Measurements from ENCODE around the gene SUN5. TPM values are rescaled to one million over a fixed set of nuclear protein-coding genes. Genes with fewer than 3 reads are reported as not detected.

SUN5 gene
- total RNA-seq, 1 experiment from 2014 or later: not detected

- CTCF ChIA-PET: interaction anchor here (1.5 kb wide), 1 partner anchor 26 kb away, joined by 3 read pairs; the partner anchor contains the start of gene BPIFB2
- Mint-ChIP-seq H3K4me3 (no peak overlapping the region), H3K36me3 (no peaks in the 10 kb centered on the region), H3K4me1 (no peaks in the 10 kb centered on the region), H3K27me3 (ENCODE audit: low read depth) (peaks cover 5% of the 10 kb centered on the region), H3K27ac (no peak overlapping the region), H3K9me3 (peaks cover 6% of the 10 kb centered on the region; the same call in 1 of the 2 replicates)
- POLR2A ChIA-PET: no interaction called here
- DNase-seq (ENCODE audit: low spot score): no peak
- no peak for ATAC-seq
- no peak for TF ChIP-seq MYBL2 (CRISPR knock-in tag; IDR thresholded peaks at IDR 0.05)
- TF ChIP-seq GRHL2 (CRISPR knock-in tag; IDR thresholded peaks at IDR 0.05; ENCODE audit: insufficient replicate concordance, severe bottlenecking): no peak
- no peak for TF ChIP-seq ZNF317 (CRISPR knock-in tag; IDR thresholded peaks at IDR 0.05; ENCODE audit: borderline replicate concordance, low read depth)
- TF ChIP-seq, protein P1, sequence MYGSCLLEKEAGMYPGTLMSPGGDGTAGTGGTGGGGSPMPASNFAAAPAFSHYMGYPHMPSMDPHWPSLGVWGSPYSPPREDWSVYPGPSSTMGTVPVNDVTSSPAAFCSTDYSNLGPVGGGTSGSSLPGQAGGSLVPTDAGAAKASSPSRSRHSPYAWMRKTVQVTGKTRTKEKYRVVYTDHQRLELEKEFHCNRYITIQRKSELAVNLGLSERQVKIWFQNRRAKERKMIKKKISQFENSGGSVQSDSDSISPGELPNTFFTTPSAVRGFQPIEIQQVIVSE (CRISPR knock-in tag; IDR thresholded peaks at IDR 0.05; ENCODE audit: borderline replicate concordance): no peak
- TF ChIP-seq, protein P2, sequence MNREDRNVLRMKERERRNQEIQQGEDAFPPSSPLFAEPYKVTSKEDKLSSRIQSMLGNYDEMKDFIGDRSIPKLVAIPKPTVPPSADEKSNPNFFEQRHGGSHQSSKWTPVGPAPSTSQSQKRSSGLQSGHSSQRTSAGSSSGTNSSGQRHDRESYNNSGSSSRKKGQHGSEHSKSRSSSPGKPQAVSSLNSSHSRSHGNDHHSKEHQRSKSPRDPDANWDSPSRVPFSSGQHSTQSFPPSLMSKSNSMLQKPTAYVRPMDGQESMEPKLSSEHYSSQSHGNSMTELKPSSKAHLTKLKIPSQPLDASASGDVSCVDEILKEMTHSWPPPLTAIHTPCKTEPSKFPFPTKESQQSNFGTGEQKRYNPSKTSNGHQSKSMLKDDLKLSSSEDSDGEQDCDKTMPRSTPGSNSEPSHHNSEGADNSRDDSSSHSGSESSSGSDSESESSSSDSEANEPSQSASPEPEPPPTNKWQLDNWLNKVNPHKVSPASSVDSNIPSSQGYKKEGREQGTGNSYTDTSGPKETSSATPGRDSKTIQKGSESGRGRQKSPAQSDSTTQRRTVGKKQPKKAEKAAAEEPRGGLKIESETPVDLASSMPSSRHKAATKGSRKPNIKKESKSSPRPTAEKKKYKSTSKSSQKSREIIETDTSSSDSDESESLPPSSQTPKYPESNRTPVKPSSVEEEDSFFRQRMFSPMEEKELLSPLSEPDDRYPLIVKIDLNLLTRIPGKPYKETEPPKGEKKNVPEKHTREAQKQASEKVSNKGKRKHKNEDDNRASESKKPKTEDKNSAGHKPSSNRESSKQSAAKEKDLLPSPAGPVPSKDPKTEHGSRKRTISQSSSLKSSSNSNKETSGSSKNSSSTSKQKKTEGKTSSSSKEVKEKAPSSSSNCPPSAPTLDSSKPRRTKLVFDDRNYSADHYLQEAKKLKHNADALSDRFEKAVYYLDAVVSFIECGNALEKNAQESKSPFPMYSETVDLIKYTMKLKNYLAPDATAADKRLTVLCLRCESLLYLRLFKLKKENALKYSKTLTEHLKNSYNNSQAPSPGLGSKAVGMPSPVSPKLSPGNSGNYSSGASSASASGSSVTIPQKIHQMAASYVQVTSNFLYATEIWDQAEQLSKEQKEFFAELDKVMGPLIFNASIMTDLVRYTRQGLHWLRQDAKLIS (CRISPR knock-in tag; IDR thresholded peaks at IDR 0.05; ENCODE audit: borderline replicate concordance): no peak
- TF ChIP-seq HMGA2 (CRISPR knock-in tag; IDR thresholded peaks at IDR 0.05): no peak
- no peak for TF ChIP-seq IRF2 (CRISPR knock-in tag; IDR thresholded peaks at IDR 0.05; ENCODE audit: borderline replicate concordance, low read depth)
- no peak for TF ChIP-seq FOXJ3 (CRISPR knock-in tag; IDR thresholded peaks at IDR 0.05; ENCODE audit: borderline replicate concordance)
- TF ChIP-seq, protein P3, sequence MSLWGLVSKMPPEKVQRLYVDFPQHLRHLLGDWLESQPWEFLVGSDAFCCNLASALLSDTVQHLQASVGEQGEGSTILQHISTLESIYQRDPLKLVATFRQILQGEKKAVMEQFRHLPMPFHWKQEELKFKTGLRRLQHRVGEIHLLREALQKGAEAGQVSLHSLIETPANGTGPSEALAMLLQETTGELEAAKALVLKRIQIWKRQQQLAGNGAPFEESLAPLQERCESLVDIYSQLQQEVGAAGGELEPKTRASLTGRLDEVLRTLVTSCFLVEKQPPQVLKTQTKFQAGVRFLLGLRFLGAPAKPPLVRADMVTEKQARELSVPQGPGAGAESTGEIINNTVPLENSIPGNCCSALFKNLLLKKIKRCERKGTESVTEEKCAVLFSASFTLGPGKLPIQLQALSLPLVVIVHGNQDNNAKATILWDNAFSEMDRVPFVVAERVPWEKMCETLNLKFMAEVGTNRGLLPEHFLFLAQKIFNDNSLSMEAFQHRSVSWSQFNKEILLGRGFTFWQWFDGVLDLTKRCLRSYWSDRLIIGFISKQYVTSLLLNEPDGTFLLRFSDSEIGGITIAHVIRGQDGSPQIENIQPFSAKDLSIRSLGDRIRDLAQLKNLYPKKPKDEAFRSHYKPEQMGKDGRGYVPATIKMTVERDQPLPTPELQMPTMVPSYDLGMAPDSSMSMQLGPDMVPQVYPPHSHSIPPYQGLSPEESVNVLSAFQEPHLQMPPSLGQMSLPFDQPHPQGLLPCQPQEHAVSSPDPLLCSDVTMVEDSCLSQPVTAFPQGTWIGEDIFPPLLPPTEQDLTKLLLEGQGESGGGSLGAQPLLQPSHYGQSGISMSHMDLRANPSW (CRISPR knock-in tag; conservative IDR thresholded peaks at IDR 0.05; ENCODE audit: low read depth): no peak
- TF ChIP-seq, protein P4, sequence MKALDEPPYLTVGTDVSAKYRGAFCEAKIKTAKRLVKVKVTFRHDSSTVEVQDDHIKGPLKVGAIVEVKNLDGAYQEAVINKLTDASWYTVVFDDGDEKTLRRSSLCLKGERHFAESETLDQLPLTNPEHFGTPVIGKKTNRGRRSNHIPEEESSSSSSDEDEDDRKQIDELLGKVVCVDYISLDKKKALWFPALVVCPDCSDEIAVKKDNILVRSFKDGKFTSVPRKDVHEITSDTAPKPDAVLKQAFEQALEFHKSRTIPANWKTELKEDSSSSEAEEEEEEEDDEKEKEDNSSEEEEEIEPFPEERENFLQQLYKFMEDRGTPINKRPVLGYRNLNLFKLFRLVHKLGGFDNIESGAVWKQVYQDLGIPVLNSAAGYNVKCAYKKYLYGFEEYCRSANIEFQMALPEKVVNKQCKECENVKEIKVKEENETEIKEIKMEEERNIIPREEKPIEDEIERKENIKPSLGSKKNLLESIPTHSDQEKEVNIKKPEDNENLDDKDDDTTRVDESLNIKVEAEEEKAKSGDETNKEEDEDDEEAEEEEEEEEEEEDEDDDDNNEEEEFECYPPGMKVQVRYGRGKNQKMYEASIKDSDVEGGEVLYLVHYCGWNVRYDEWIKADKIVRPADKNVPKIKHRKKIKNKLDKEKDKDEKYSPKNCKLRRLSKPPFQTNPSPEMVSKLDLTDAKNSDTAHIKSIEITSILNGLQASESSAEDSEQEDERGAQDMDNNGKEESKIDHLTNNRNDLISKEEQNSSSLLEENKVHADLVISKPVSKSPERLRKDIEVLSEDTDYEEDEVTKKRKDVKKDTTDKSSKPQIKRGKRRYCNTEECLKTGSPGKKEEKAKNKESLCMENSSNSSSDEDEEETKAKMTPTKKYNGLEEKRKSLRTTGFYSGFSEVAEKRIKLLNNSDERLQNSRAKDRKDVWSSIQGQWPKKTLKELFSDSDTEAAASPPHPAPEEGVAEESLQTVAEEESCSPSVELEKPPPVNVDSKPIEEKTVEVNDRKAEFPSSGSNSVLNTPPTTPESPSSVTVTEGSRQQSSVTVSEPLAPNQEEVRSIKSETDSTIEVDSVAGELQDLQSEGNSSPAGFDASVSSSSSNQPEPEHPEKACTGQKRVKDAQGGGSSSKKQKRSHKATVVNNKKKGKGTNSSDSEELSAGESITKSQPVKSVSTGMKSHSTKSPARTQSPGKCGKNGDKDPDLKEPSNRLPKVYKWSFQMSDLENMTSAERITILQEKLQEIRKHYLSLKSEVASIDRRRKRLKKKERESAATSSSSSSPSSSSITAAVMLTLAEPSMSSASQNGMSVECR (CRISPR knock-in tag; IDR thresholded peaks at IDR 0.05; ENCODE audit: borderline replicate concordance): no peak
- no peak for TF ChIP-seq EMX1 (CRISPR knock-in tag; IDR thresholded peaks at IDR 0.05)
- TF ChIP-seq, protein P5, sequence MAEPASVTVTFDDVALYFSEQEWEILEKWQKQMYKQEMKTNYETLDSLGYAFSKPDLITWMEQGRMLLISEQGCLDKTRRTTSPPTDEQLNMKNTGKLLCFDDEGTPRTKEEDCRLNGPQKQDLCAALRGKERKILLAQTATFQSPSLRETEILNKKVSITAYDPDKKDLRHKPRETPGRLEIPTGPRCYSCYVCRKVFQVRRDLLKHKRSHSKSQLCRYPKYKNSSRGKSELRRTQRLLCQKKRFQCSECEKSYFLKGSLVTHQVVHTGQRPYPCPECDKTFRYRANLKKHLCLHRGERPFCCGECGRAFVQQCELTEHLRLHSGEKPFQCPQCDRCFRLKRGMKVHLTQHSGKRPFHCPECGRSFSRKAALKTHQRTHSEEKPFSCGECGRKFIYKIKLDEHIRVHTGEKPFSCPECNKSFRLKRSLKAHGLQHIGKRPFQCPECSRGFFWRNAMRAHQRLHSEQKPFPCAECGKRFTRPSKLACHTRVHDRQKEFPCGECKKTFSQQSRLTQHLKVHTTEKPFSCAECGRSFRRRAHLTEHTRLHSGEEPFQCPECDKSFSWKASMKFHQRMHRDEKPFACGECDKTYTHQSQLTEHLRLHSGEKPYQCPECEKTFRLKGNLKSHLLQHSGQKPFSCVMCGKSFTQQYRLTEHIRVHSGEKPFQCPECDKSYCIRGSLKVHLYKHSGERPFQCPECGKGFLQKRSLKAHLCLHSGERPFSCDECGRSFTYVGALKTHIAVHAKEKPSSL (CRISPR knock-in tag; conservative IDR thresholded peaks at IDR 0.05): no peak
- TF ChIP-seq, protein P6, sequence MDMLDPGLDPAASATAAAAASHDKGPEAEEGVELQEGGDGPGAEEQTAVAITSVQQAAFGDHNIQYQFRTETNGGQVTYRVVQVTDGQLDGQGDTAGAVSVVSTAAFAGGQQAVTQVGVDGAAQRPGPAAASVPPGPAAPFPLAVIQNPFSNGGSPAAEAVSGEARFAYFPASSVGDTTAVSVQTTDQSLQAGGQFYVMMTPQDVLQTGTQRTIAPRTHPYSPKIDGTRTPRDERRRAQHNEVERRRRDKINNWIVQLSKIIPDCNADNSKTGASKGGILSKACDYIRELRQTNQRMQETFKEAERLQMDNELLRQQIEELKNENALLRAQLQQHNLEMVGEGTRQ (CRISPR knock-in tag; IDR thresholded peaks at IDR 0.05): no peak
- no peak for TF ChIP-seq ZBTB21 (CRISPR knock-in tag; IDR thresholded peaks at IDR 0.05; ENCODE audit: borderline replicate concordance)
- no peak for TF ChIP-seq SOX15 (CRISPR knock-in tag; IDR thresholded peaks at IDR 0.05)
- TF ChIP-seq RELA (CRISPR knock-in tag; IDR thresholded peaks at IDR 0.05; ENCODE audit: borderline replicate concordance): no peak
- no peak for TF ChIP-seq NFE2L1 (CRISPR knock-in tag; IDR thresholded peaks at IDR 0.05)
These were observed 28.3 kb upstream of the SUN5 start for GRCh38 chr20:33032555-33032954.
